ENCODE results near the gene LMOD1.
A peak's percentile ranks its signal among the peaks of the same experiment; 100 is the strongest.

LMOD1 gene

GRCh38 chr1:201955009-201955728 lies 8.8 kb upstream of the LMOD1 start, which contains the start of gene TIMM17A:
TSS of gene TIMM17A (plus strand) at chr1:201955503. CDS start at chr1:201955527, 24 bp downstream.
- Histone ChIP-seq H3K27ac (replicated peaks; ENCODE audit: low read length) (peak within 1 kb of the TSS; percentile 39), H4K91ac (ENCODE audit: low read depth, low read length, poor library complexity) (no peak within 1 kb of the TSS), H3K79me1 (ENCODE audit: low read depth, low read length) (peaks cover 5% of the 10 kb centered on the region), H3K4me3 (ENCODE audit: low read length in 2 of 2) (peak within 1 kb of the TSS; percentile 82), H3K9me3 (replicated peaks in 1 of 2; ENCODE audit: control insufficient read depth in 2 of 2, insufficient read depth in 1 of 2, low read depth in 1 of 2, low read length in 2 of 2) (no peaks in the 10 kb centered on the region), H3K14ac (ENCODE audit: low read length) (peak within 1 kb of the TSS; percentile 89), H3K27me3 (ENCODE audit: control insufficient read depth in 3 of 3, insufficient read depth in 3 of 3, low read depth in 1 of 3, low read length in 3 of 3) (peaks cover 0 to 11% (median 0%) of the 10 kb centered on the region in 3 experiments), H2BK120ac (ENCODE audit: low read depth, low read length) (no peak within 1 kb of the TSS), H3K36me3 (replicated peaks in 1 of 2; ENCODE audit: control insufficient read depth in 2 of 2, insufficient read depth in 2 of 2, low read length in 2 of 2) (peaks cover 11 to 29% of the 10 kb centered on the region in 2 donors), H3K18ac (ENCODE audit: low read length) (peak within 1 kb of the TSS; percentile 86), H3K4me1 (ENCODE audit: control insufficient read depth in 2 of 2, insufficient read depth in 1 of 2, low read depth in 1 of 2, low read length in 2 of 2) (peaks cover 0 to 4% of the 10 kb centered on the region in 2 donors), H2AK5ac (ENCODE audit: low read depth, low read length) (peak within 1 kb of the TSS; percentile 1), H3K4me2 (ENCODE audit: insufficient read depth, low read length, poor library complexity, severe bottlenecking) (peak within 1 kb of the TSS; percentile 77), H3K4ac (ENCODE audit: low read length) (no peak within 1 kb of the TSS), H4K8ac (ENCODE audit: low read depth, low read length) (no peak within 1 kb of the TSS), H2AFZ (ENCODE audit: low read length) (peak within 1 kb of the TSS; percentile 85), H2BK5ac (ENCODE audit: low read length) (peak within 1 kb of the TSS; percentile 14), H2BK15ac (ENCODE audit: low read length) (no peak within 1 kb of the TSS), H2BK12ac (ENCODE audit: low read length) (no peak within 1 kb of the TSS), H3K9ac (ENCODE audit: low read depth, low read length, poor library complexity) (peak within 1 kb of the TSS; percentile 99), H3K23ac (ENCODE audit: low read depth, low read length, poor library complexity) (peak within 1 kb of the TSS; percentile 93)
- WGBS, 2 donors (ENCODE audit: extremely low coverage in 2 of 2, insufficient read length in 2 of 2, insufficient replicate concordance in 1 of 2), result no CpG with 5 or more reads among the region's 43 CpGs
- DNase-seq (ENCODE audit: low spot score), result peak; percentile 92

GRCh38 chr1:201954263-201955008 lies 8.1 kb upstream of the LMOD1 start:
- Histone ChIP-seq H3K79me1 (ENCODE audit: low read depth, low read length) (peaks cover 4% of the 10 kb centered on the region), H2BK120ac (ENCODE audit: low read depth, low read length) (no peak overlapping the region), H3K9me3 (replicated peaks in 1 of 2; ENCODE audit: control insufficient read depth in 2 of 2, insufficient read depth in 1 of 2, low read depth in 1 of 2, low read length in 2 of 2) (no peaks in the 10 kb centered on the region), H3K4me3 (ENCODE audit: low read length in 2 of 2) (peak overlapping the region; percentile 82), H3K27ac (replicated peaks; ENCODE audit: low read length) (no peak overlapping the region), H3K4ac (ENCODE audit: low read length) (no peak overlapping the region), H2BK5ac (ENCODE audit: low read length) (no peak overlapping the region), H2AK5ac (ENCODE audit: low read depth, low read length) (no peak overlapping the region), H2BK12ac (ENCODE audit: low read length) (no peak overlapping the region), H3K9ac (ENCODE audit: low read depth, low read length, poor library complexity) (no peak overlapping the region), H4K8ac (ENCODE audit: low read depth, low read length) (no peak overlapping the region), H2BK15ac (ENCODE audit: low read length) (no peak overlapping the region), H3K14ac (ENCODE audit: low read length) (no peak overlapping the region), H3K4me2 (ENCODE audit: insufficient read depth, low read length, poor library complexity, severe bottlenecking) (peak overlapping the region; percentile 56), H3K4me1 (ENCODE audit: control insufficient read depth in 2 of 2, insufficient read depth in 1 of 2, low read depth in 1 of 2, low read length in 2 of 2) (peaks cover 0 to 4% of the 10 kb centered on the region in 2 donors), H3K23ac (ENCODE audit: low read depth, low read length, poor library complexity) (no peak overlapping the region), H3K36me3 (replicated peaks in 1 of 2; ENCODE audit: control insufficient read depth in 2 of 2, insufficient read depth in 2 of 2, low read length in 2 of 2) (peaks cover 11 to 22% of the 10 kb centered on the region in 2 donors), H4K91ac (ENCODE audit: low read depth, low read length, poor library complexity) (no peak overlapping the region), H2AFZ (ENCODE audit: low read length) (peak overlapping the region; percentile 85), H3K27me3 (ENCODE audit: control insufficient read depth in 3 of 3, insufficient read depth in 3 of 3, low read depth in 1 of 3, low read length in 3 of 3) (peaks cover 0 to 17% (median 0%) of the 10 kb centered on the region in 3 experiments), H3K18ac (ENCODE audit: low read length) (no peak overlapping the region)
- DNase-seq (ENCODE audit: low spot score), result no peak
- no CpG with 5 or more reads among the region's 24 CpGs for WGBS, 2 donors (ENCODE audit: extremely low coverage in 2 of 2, insufficient read length in 2 of 2, insufficient replicate concordance in 1 of 2)

- Histone ChIP-seq H2BK5ac (ENCODE audit: low read length) (no peak overlapping the region), H3K27ac (replicated peaks; ENCODE audit: low read length) (no peak overlapping the region), H4K91ac (ENCODE audit: low read depth, low read length, poor library complexity) (no peak overlapping the region), H3K27me3 (ENCODE audit: control insufficient read depth in 3 of 3, insufficient read depth in 3 of 3, low read depth in 1 of 3, low read length in 3 of 3) (peaks cover 0 to 58% (median 12%) of the 10 kb centered on the region in 3 experiments), H3K9me3 (replicated peaks in 1 of 2; ENCODE audit: control insufficient read depth in 2 of 2, insufficient read depth in 1 of 2, low read depth in 1 of 2, low read length in 2 of 2) (no peaks in the 10 kb centered on the region), H2AK5ac (ENCODE audit: low read depth, low read length) (no peak overlapping the region), H3K18ac (ENCODE audit: low read length) (no peak overlapping the region), H2BK15ac (ENCODE audit: low read length) (no peak overlapping the region), H2BK12ac (ENCODE audit: low read length) (no peak overlapping the region), H3K9ac (ENCODE audit: low read depth, low read length, poor library complexity) (no peak overlapping the region), H3K36me3 (replicated peaks in 1 of 2; ENCODE audit: control insufficient read depth in 2 of 2, insufficient read depth in 2 of 2, low read length in 2 of 2) (no peaks in the 10 kb centered on the region), H2AFZ (ENCODE audit: low read length) (no peak overlapping the region), H3K4me2 (ENCODE audit: insufficient read depth, low read length, poor library complexity, severe bottlenecking) (no peak overlapping the region), H3K4ac (ENCODE audit: low read length) (no peak overlapping the region), H2BK120ac (ENCODE audit: low read depth, low read length) (no peak overlapping the region), H3K4me1 (ENCODE audit: control insufficient read depth in 2 of 2, insufficient read depth in 1 of 2, low read depth in 1 of 2, low read length in 2 of 2) (peaks cover 10% of the 10 kb centered on the region in 2 donors), H3K4me3 (ENCODE audit: low read length in 2 of 2) (no peak overlapping the region), H3K23ac (ENCODE audit: low read depth, low read length, poor library complexity) (no peak overlapping the region), H3K14ac (ENCODE audit: low read length) (no peak overlapping the region), H4K8ac (ENCODE audit: low read depth, low read length) (no peak overlapping the region), H3K79me1 (ENCODE audit: low read depth, low read length) (no peaks in the 10 kb centered on the region)
- no peak for DNase-seq (ENCODE audit: low spot score)
These were observed 3.1 kb upstream of the LMOD1 start for GRCh38 chr1:201949491-201949890.

- H3K18ac ChIP-seq (ENCODE audit: low read length), result no peak overlapping the region
- no peak overlapping the region for H2BK15ac ChIP-seq (ENCODE audit: low read length)
- H3K9me3 ChIP-seq (replicated peaks in 1 of 2; ENCODE audit: control insufficient read depth in 2 of 2, insufficient read depth in 1 of 2, low read depth in 1 of 2, low read length in 2 of 2), result no peaks in the 10 kb centered on the region
- H3K27me3 ChIP-seq (ENCODE audit: control insufficient read depth in 3 of 3, insufficient read depth in 3 of 3, low read depth in 1 of 3, low read length in 3 of 3), result peaks cover 0 to 70% (median 12%) of the 10 kb centered on the region in 3 experiments
- DNase-seq (ENCODE audit: low spot score), result no peak
- no CpG with 5 or more reads among the region's 3 CpGs for WGBS, 2 donors (ENCODE audit: extremely low coverage in 2 of 2, insufficient read length in 2 of 2, insufficient replicate concordance in 1 of 2)
- no peak overlapping the region for H4K8ac ChIP-seq (ENCODE audit: low read depth, low read length)
- H3K79me1 ChIP-seq (ENCODE audit: low read depth, low read length), result no peaks in the 10 kb centered on the region
- no peak overlapping the region for H2AK5ac ChIP-seq (ENCODE audit: low read depth, low read length)
- no peak overlapping the region for H3K14ac ChIP-seq (ENCODE audit: low read length)
- H2BK12ac ChIP-seq (ENCODE audit: low read length), result no peak overlapping the region
- no peak overlapping the region for H3K9ac ChIP-seq (ENCODE audit: low read depth, low read length, poor library complexity)
- H3K36me3 ChIP-seq (replicated peaks in 1 of 2; ENCODE audit: control insufficient read depth in 2 of 2, insufficient read depth in 2 of 2, low read length in 2 of 2), result no peaks in the 10 kb centered on the region
- no peak overlapping the region for H3K4me3 ChIP-seq (ENCODE audit: low read length in 2 of 2)
- H3K23ac ChIP-seq (ENCODE audit: low read depth, low read length, poor library complexity), result no peak overlapping the region
- no peak overlapping the region for H4K91ac ChIP-seq (ENCODE audit: low read depth, low read length, poor library complexity)
- no peak overlapping the region for H3K4me2 ChIP-seq (ENCODE audit: insufficient read depth, low read length, poor library complexity, severe bottlenecking)
- H3K4ac ChIP-seq (ENCODE audit: low read length), result no peak overlapping the region
- H3K27ac ChIP-seq (replicated peaks; ENCODE audit: low read length), result no peak overlapping the region
- no peak overlapping the region for H2AFZ ChIP-seq (ENCODE audit: low read length)
- H2BK5ac ChIP-seq (ENCODE audit: low read length), result no peak overlapping the region
- H3K4me1 ChIP-seq (ENCODE audit: control insufficient read depth in 2 of 2, insufficient read depth in 1 of 2, low read depth in 1 of 2, low read length in 2 of 2), result peaks cover 10% of the 10 kb centered on the region in 2 donors
- no peak overlapping the region for H2BK120ac ChIP-seq (ENCODE audit: low read depth, low read length)
These were observed 1.3 kb upstream of the LMOD1 start for GRCh38 chr1:201947697-201948008.
